Keratinocyte (primary cell): ENCODE data around the gene PTGES2.

Experiments
- CTCF ChIP-seq, 3 experiments: IDR thresholded peaks in 1 of 3; conservative IDR thresholded peaks in 1 of 3; optimal IDR thresholded peaks in 1 of 3; 2 replicates in 2 of 3; 3 replicates in 1 of 3; pipeline versions ENCODE3 to v1.5.1; 2011; ENCODE audit warnings: low read length in 3 of 3, mild to moderate bottlenecking in 3 of 3, moderate library complexity in 2 of 3, control low read depth in 1 of 3, inconsistent platforms in 1 of 3; ENCODE audit not compliant: insufficient read depth in 2 of 3; ENCODE audit errors: extremely low read depth in 1 of 3
- EZH2 ChIP-seq: IDR thresholded peaks from one replicate; pipeline ENCODE4 v1.6.1; 2012; ENCODE audit warnings: inconsistent platforms, mild to moderate bottlenecking, low read length, moderate library complexity

- TF ChIP-seq CTCF (optimal IDR thresholded peaks at IDR 0.05 in 1 of 3, IDR thresholded peaks at IDR 0.05 in 1 of 3, conservative IDR thresholded peaks at IDR 0.05 in 1 of 3; ENCODE audit: extremely low read depth in 1 of 3, insufficient read depth in 2 of 3, low read length in 3 of 3) (no peak), EZH2 (no peak)
Measured at GRCh38 chr9:128113526-128114325, 13.8 kb downstream of the PTGES2 start.
